Measurements from ENCODE around the gene ABLIM2.
"Not testable (repeated sequence)": the region's sequence is repeated elsewhere in the genome, so short reads cannot be mapped to it uniquely, and the experiment has no call there.

Gene ABLIM2

DNA sequence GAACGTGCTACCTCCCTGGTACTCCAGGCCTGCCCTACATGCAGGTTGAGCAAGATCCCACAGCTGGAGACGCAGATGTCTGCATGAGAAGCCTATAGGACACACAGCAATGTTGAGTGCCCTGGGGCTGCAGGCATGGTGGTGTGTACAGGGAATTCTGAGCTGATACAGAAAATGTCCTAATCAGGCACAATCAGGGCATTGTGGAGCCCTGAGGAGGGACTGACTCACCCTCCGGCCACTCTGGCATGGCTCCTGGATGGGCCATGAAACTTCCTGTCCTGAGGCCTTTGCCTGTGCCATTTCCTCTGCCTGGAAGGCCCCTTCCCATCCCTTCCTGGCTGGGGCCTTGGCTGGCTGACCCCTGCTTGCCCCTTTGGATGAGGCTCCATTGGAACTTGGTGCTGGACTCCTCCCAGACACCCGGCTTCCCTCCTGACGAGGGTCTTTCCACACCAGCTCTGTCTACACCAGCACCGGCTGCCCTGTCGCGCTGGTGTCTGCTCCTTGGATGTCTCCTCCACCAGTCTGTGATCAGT lies 202.3 kb downstream of the ABLIM2 start:
- Histone ChIP-seq H3K9me3 (ENCODE audit: control insufficient read depth, low read length) (no peaks in the 10 kb centered on the region), H3K9ac (ENCODE audit: low read length) (no peak overlapping the region), H3K27me3 (ENCODE audit: control insufficient read depth, insufficient read depth, low read length) (no peaks in the 10 kb centered on the region), H3K4me1 (ENCODE audit: control insufficient read depth, insufficient read depth, low read length) (peaks cover 15% of the 10 kb centered on the region), H3K4me3 (ENCODE audit: low read length) (no peak overlapping the region), H3K36me3 (ENCODE audit: control insufficient read depth, insufficient read depth, low read length) (no peaks in the 10 kb centered on the region)

DNA sequence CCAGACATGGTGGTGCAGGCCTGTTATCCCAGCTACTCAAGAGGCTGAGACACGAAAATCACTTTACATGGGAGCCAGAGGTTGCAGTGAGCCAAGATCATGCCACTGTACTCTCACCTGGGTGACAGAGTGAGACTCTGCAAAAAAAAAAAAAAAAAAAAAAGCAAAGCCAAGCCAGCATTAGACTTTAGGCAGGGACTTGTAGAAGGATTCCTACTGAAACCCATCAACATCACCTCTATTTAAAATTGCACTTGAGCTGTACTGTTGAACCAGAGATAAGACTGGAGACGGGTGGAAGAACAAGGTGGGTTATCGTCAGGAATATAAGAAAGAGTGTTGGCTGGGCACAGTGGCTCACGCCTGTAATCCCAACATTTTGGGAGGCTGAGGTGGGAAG lies 203.2 kb downstream of the ABLIM2 start:
- H3K9ac ChIP-seq (ENCODE audit: low read length) = no peak overlapping the region
- H3K4me3 ChIP-seq (ENCODE audit: low read length) = no peak overlapping the region
- H3K9me3 ChIP-seq (ENCODE audit: control insufficient read depth, low read length) = no peaks in the 10 kb centered on the region
- no peaks in the 10 kb centered on the region for H3K36me3 ChIP-seq (ENCODE audit: control insufficient read depth, insufficient read depth, low read length)
- no peaks in the 10 kb centered on the region for H3K27me3 ChIP-seq (ENCODE audit: control insufficient read depth, insufficient read depth, low read length)
- peaks cover 6% of the 10 kb centered on the region for H3K4me1 ChIP-seq (ENCODE audit: control insufficient read depth, insufficient read depth, low read length)

DNA sequence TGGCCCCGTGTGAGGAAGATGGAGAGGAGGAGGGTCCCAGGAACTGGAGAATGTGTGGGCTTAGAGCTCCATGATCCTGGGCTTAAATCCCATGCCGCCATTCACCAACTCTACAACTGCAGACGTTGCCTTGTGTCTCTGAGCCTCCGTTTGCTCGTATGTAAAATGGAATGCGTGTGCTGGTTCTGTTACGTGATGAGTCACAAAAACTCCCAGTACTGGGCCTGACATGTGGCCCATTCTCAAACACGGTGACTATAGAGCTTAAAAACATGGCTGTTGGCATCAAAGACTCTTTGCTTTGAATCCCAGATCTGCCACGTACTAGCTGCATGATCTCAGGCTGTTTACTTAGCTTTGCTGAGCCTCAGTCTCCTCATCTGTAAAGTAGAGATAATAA lies 206.0 kb downstream of the ABLIM2 start:
- Histone ChIP-seq H3K27me3 (ENCODE audit: control insufficient read depth, insufficient read depth, low read length) (no peaks in the 10 kb centered on the region), H3K9me3 (ENCODE audit: control insufficient read depth, low read length) (no peaks in the 10 kb centered on the region), H3K36me3 (ENCODE audit: control insufficient read depth, insufficient read depth, low read length) (no peaks in the 10 kb centered on the region), H3K4me3 (ENCODE audit: low read length) (no peak overlapping the region), H3K9ac (ENCODE audit: low read length) (no peak overlapping the region), H3K4me1 (ENCODE audit: control insufficient read depth, insufficient read depth, low read length) (peaks cover 15% of the 10 kb centered on the region)

DNA sequence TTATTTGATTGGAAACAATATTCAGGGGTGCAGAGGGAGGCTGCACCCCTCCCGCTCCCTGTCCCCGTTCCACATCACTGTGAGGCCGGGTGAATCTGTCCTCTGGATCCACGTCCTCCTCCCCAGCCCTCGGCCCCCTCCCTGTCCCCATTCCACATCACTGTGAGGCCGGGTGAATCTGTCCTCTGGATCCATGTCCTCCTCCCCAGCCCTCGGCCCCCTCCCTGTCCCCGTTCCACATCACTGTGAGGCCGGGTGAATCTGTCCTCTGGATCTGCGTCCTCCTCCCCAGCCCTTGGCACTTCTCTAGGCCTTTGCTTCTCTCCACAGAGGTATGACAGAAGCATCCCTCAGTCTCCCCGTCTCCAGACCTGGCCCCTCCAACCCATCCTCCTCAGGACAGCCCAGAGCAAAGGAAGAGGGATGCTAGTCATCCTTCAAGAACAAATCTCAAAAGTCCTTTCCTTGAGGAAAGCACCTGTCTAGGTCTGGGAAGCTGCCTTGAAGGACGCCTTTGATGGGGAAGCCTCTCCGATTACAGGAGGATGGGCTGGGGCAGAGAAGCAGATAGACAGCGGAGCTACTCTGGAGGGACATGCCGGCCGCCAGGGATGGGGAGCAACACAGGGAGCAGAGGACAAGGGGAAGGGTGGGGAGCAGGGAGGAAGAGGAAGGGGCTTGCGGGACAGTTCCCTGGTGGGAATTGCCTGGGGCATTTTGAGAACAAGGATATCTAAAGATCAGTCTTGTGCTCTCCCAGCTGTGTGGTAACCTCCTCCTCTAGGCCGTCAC lies 208.1 kb downstream of the ABLIM2 start:
- H3K36me3 ChIP-seq (ENCODE audit: control insufficient read depth, insufficient read depth, low read length) = no peaks in the 10 kb centered on the region
- no peak overlapping the region for H3K9ac ChIP-seq (ENCODE audit: low read length)
- H3K27me3 ChIP-seq (ENCODE audit: control insufficient read depth, insufficient read depth, low read length) = no peaks in the 10 kb centered on the region
- peaks cover 15% of the 10 kb centered on the region for H3K4me1 ChIP-seq (ENCODE audit: control insufficient read depth, insufficient read depth, low read length)
- no peaks in the 10 kb centered on the region for H3K9me3 ChIP-seq (ENCODE audit: control insufficient read depth, low read length)
- no peak overlapping the region for H3K4me3 ChIP-seq (ENCODE audit: low read length)

DNA sequence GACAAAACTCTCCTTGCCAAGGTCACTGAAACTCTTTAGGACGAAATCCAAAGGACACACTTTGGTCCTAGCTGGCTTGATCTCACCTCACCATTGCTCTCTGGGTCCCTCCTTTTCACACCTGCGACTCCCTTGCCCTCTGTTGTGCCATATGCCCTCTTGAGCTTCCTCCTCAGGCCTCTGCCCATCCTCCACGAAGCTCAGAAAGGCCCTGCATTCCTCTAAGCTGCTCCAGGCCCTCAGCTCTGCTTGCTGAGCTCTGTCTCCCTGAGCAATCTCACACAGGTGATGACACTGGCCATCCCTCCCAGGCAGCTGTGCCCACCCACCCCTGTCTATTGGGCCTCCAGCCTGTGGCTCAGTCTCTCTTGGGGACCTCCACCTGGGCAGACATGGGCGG lies 208.9 kb downstream of the ABLIM2 start:
- Histone ChIP-seq H3K27me3 (ENCODE audit: control insufficient read depth, insufficient read depth, low read length) (no peaks in the 10 kb centered on the region), H3K4me1 (ENCODE audit: control insufficient read depth, insufficient read depth, low read length) (peaks cover 15% of the 10 kb centered on the region), H3K9ac (ENCODE audit: low read length) (no peak overlapping the region), H3K36me3 (ENCODE audit: control insufficient read depth, insufficient read depth, low read length) (no peaks in the 10 kb centered on the region), H3K4me3 (ENCODE audit: low read length) (no peak overlapping the region), H3K9me3 (ENCODE audit: control insufficient read depth, low read length) (no peaks in the 10 kb centered on the region)

DNA sequence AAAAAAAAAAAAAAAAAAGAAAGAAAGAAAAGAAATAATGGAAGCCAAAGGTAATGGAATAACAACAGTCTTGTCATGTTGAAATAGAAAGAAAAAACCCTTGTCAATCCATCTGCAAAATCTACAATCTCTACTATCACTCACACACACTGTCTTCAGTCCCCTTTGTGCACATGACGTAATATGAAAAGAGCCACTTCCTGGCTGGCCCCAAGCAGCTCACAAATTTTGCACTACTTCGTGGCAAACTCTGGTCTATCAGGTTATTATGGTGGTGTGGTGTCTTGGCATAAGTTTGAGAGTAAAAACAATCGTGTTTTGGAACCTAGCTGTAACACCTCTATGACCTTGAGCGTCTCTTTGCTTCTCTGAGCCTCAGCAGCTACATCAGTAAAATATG lies 210.7 kb downstream of the ABLIM2 start:
- peaks cover 15% of the 10 kb centered on the region for H3K4me1 ChIP-seq (ENCODE audit: control insufficient read depth, insufficient read depth, low read length)
- no peaks in the 10 kb centered on the region for H3K9me3 ChIP-seq (ENCODE audit: control insufficient read depth, low read length)
- no peak overlapping the region for H3K9ac ChIP-seq (ENCODE audit: low read length)
- no peaks in the 10 kb centered on the region for H3K27me3 ChIP-seq (ENCODE audit: control insufficient read depth, insufficient read depth, low read length)
- H3K4me3 ChIP-seq (ENCODE audit: low read length) = no peak overlapping the region
- no peaks in the 10 kb centered on the region for H3K36me3 ChIP-seq (ENCODE audit: control insufficient read depth, insufficient read depth, low read length)

DNA sequence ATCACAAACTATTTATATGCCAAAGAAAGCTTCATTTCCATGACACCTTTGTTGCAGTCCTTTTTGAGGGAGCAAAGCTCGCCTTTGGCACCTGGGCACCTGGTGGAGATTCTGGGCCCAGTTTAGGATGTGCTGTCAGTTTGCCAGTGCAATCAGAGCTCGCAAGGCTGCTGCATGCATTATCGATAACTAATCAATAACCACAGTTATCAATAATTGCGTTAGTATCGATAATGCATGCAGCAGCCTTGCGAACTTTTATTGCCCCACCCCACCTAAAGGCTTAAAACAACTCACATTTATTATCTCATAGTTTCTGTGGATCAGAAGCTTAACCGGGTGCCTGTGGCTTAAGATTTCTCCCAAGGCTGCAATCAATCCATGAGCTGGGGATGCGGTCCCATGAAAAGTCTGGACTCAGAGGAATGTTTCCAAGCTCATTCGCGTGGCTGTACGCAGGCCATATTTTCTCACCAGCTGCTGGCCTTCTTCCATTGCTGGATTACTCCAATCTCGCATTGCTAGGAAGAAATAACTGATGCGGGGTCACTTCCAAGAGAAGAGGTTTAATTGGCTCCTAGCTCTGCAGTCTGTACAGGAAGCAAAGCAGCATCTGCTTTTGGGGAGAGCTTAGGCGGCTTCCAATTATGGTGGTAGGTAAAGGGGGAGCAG lies 212.8 kb downstream of the ABLIM2 start:
- Histone ChIP-seq H3K36me3 (ENCODE audit: control insufficient read depth, insufficient read depth, low read length) (no peaks in the 10 kb centered on the region), H3K9ac (ENCODE audit: low read length) (no peak overlapping the region), H3K9me3 (ENCODE audit: control insufficient read depth, low read length) (no peaks in the 10 kb centered on the region), H3K27me3 (ENCODE audit: control insufficient read depth, insufficient read depth, low read length) (no peaks in the 10 kb centered on the region), H3K4me1 (ENCODE audit: control insufficient read depth, insufficient read depth, low read length) (peaks cover 21% of the 10 kb centered on the region), H3K4me3 (ENCODE audit: low read length) (no peak overlapping the region)

DNA sequence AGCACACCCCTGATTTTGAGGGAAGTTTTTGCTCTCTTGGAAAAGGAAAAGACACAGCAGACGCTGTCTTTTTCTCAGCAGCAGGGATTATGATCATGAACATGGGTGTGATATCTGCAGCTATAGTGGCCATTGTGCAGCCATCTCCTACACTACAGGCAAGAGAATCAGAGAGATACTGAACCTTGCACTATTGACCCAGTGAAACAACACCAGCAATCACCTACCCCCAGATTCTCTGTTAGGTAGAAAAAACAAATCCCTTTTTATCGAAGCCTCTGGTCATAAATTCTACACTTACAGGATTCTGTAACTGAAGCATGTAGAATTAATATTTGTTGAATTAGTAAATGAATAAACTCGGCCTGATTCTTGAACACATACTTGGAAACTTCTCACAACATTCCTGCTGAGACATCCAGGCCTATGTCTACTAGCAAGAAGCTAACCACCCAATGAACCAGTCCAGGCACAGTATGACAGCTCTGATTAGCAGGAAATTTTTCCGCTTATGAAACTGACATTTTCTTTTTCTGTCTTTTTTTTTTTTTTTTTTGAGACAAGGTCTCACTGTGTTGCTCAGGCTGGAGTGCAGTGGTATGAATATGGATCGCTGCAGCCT lies 213.9 kb downstream of the ABLIM2 start:
- no peak overlapping the region for H3K4me3 ChIP-seq (ENCODE audit: low read length)
- no peaks in the 10 kb centered on the region for H3K9me3 ChIP-seq (ENCODE audit: control insufficient read depth, low read length)
- H3K9ac ChIP-seq (ENCODE audit: low read length) = no peak overlapping the region
- H3K36me3 ChIP-seq (ENCODE audit: control insufficient read depth, insufficient read depth, low read length) = no peaks in the 10 kb centered on the region
- no peaks in the 10 kb centered on the region for H3K27me3 ChIP-seq (ENCODE audit: control insufficient read depth, insufficient read depth, low read length)
- H3K4me1 ChIP-seq (ENCODE audit: control insufficient read depth, insufficient read depth, low read length) = peaks cover 20% of the 10 kb centered on the region

DNA sequence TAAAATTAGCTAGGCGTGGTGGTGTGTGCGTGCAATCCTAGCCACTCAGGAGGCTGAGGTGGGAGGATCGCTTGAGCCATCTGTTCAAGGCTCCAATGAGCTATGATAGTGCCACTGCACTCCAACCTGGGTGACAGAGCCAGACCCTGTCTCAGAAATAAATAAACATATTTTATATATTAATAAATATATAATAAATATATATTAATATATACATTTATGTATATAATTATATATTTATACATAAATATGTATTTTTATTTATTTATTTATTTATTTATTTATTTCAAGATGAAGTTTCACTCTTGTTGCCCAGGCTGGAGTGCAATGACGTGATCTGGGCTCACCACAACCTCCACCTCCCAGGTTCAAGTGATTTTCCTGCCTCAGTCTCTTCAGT lies 214.9 kb downstream of the ABLIM2 start:
- not testable (repeated sequence) for H3K36me3 ChIP-seq (ENCODE audit: control insufficient read depth, insufficient read depth, low read length); H3K9me3 ChIP-seq (ENCODE audit: control insufficient read depth, low read length); H3K9ac ChIP-seq (ENCODE audit: low read length); H3K27me3 ChIP-seq (ENCODE audit: control insufficient read depth, insufficient read depth, low read length); H3K4me1 ChIP-seq (ENCODE audit: control insufficient read depth, insufficient read depth, low read length); H3K4me3 ChIP-seq (ENCODE audit: low read length)

DNA sequence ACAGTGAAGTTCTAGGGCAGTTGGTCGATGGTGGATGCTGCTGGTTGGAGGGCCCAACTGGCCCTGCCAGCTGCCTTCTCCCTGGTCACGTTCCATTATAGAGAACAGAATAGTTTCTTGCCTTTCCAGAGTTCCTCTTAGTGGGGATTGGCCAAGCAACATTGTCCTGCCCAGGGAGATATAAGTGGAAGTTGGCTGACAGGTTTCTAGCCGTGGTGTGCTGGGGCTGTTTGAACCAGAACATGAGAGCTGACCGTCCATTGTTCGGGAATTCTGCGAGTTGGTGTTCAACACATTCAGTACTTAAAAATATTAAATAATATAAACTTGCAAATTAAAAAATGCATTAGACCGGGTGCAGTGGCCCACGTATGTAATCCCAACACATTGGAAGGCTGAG lies 215.4 kb downstream of the ABLIM2 start:
- Histone ChIP-seq H3K4me3 (ENCODE audit: low read length) (no peak overlapping the region), H3K36me3 (ENCODE audit: control insufficient read depth, insufficient read depth, low read length) (no peaks in the 10 kb centered on the region), H3K9me3 (ENCODE audit: control insufficient read depth, low read length) (no peaks in the 10 kb centered on the region), H3K4me1 (ENCODE audit: control insufficient read depth, insufficient read depth, low read length) (peaks cover 9% of the 10 kb centered on the region), H3K9ac (ENCODE audit: low read length) (no peak overlapping the region), H3K27me3 (ENCODE audit: control insufficient read depth, insufficient read depth, low read length) (no peaks in the 10 kb centered on the region)

DNA sequence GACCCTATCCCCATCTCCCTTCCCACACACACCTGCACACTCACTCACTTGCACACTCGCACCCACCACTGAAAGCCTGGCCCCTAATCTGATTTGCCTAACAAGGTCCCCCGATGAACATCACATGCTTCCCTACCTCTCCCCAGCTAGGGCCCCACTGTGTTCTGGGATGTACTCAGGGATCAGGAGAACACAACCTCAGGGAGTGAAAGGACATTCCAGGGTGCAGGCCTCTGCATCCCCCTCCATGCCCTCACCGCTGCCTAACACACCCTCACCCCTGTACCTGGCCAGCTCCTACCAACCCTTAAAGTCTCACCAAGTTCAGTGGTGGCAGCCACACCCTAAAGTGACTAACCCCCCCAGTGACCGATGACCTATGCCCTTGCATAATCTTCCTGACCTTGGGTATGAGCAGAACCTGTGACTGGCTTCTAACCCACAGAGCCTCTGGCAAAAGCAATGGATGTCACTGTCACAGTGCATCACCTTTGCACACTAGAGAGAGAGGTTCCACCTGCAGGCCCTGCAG lies 216.6 kb downstream of the ABLIM2 start:
- Histone ChIP-seq H3K9ac (ENCODE audit: low read length) (no peak overlapping the region), H3K4me3 (ENCODE audit: low read length) (no peak overlapping the region), H3K36me3 (ENCODE audit: control insufficient read depth, insufficient read depth, low read length) (no peaks in the 10 kb centered on the region), H3K27me3 (ENCODE audit: control insufficient read depth, insufficient read depth, low read length) (no peaks in the 10 kb centered on the region), H3K9me3 (ENCODE audit: control insufficient read depth, low read length) (no peaks in the 10 kb centered on the region), H3K4me1 (ENCODE audit: control insufficient read depth, insufficient read depth, low read length) (peaks cover 14% of the 10 kb centered on the region)
